Esophagus squamous epithelium (tissue), 5 donors: ENCODE data around the gene BPIFB4. TPM values are rescaled to one million over a fixed set of nuclear protein-coding genes. Genes with fewer than 3 reads are reported as not detected.

Experiments
- DNase-seq: peaks from one replicate; lab custom pipeline; 2025; lab: John Stamatoyannopoulos, UW
- H3K27ac ChIP-seq, 4 donors: fragments of 200-600 bp; sonication (generic); one replicate each; pipeline ENCODE4 v1.5.1; 2016 to 2019; ENCODE audit warnings: mild to moderate bottlenecking in 1 of 4
- H3K27me3 ChIP-seq, 4 donors: fragments of 200-600 bp; sonication (generic); 1 replicate in 3 of 4; 2 replicates in 1 of 4; pipeline versions ENCODE4 v1.5.1 to v1.6.0; 2017 to 2021; ENCODE audit warnings: antibody characterized with exemption in 1 of 4
- H3K36me3 ChIP-seq, 3 donors: fragments of 200-600 bp; sonication (generic); one replicate each; pipeline ENCODE4 v1.5.1; 2016 to 2019
- H3K4me1 ChIP-seq, 3 donors: fragments of 200-600 bp; sonication (generic); one replicate each; pipeline ENCODE4 v1.5.1; 2017 to 2019
- H3K4me3 ChIP-seq, 4 donors: fragments of 200-600 bp; sonication (generic); 1 replicate in 3 of 4; 2 replicates in 1 of 4; pipeline ENCODE4 v1.5.1; 2016 to 2019; ENCODE audit warnings: mild to moderate bottlenecking in 2 of 4, moderate library complexity in 1 of 4
- H3K9me3 ChIP-seq, 3 donors: fragments of 200-600 bp; sonication (generic); one replicate each; pipeline ENCODE4 v1.5.1; 2016 to 2019
- CTCF ChIP-seq, 6 experiments: fragments of 450-650 bp in 4 of 6; fragments of 200-600 bp in 2 of 6; sonication (generic) in 2 of 6; IDR thresholded peaks; one replicate each; pipeline ENCODE4 v1.5.1; 2016 to 2019; ENCODE audit warnings: antibody characterized with exemption in 6 of 6, mild to moderate bottlenecking in 4 of 6, moderate library complexity in 4 of 6
- POLR2A ChIP-seq, 4 donors: fragments of 450-650 bp; IDR thresholded peaks; one replicate each; pipeline ENCODE4 v1.6.1; 2017; ENCODE audit warnings: antibody characterized with exemption in 4 of 4, mild to moderate bottlenecking in 4 of 4, moderate library complexity in 3 of 4
- WGBS, 2 donors: methylation state at CpG; one replicate each; pipeline ENCODE4 v1.1.5; 2018; 5-methylcytosine and 5-hydroxymethylcytosine counted together
- intact Hi-C: fragments of 100-400 bp; cut with DNase I; formaldehyde crosslinking; loops from one replicate; pipeline ENCODE4 v1.15.0; 2022
- total RNA-seq, 4 donors: library from RNA; depleted of rRNA; stranded (reverse); fragments of >200 nt; gene quantifications; one replicate each; pipeline ENCODE4 v1.1.0, GENCODE V29; 2016
- donor health status: DM: yes; HTN: yes; CAD: no.

Gene BPIFB4
- total RNA-seq, 4 donors from 2014 or later, result not detected

- Histone ChIP-seq H3K9me3 (peaks cover 0 to under 1% (median 0%) of the 10 kb centered on the region in 3 donors), H3K27me3 (peaks cover 0 to 30% (median 0%) of the 10 kb centered on the region in 4 donors), H3K27ac (no peak overlapping the region), H3K4me3 (no peak overlapping the region), H3K4me1 (no peaks in the 10 kb centered on the region), H3K36me3 (no peaks in the 10 kb centered on the region)
- DNase-seq, result no peak
- TF ChIP-seq CTCF (IDR thresholded peaks at IDR 0.05), result no peak
- TF ChIP-seq POLR2A (IDR thresholded peaks at IDR 0.05), result no peak
- 63 to 81% methylated on average over 4 of the region's 4 CpGs for WGBS, 2 donors
- intact Hi-C loops, result no loop called here
These were observed 28.1 kb upstream of the BPIFB4 start for GRCh38 chr20:33051333-33051732.

- no peaks in the 10 kb centered on the region for H3K36me3 ChIP-seq
- H3K4me3 ChIP-seq, result no peak within 1 kb of the TSS
- no peaks in the 10 kb centered on the region for H3K9me3 ChIP-seq
- intact Hi-C loops, result no loop called here
- no peak within 1 kb of the TSS for H3K27ac ChIP-seq
- peaks cover 0 to 40% (median 0%) of the 10 kb centered on the region in 4 donors for H3K27me3 ChIP-seq
- 80 to 89% methylated on average over 2 to 6 of the region's 25 CpGs for WGBS, 2 donors
- H3K4me1 ChIP-seq, result no peaks in the 10 kb centered on the region
- no peak for DNase-seq
- TF ChIP-seq POLR2A (IDR thresholded peaks at IDR 0.05), result no peak
- TF ChIP-seq CTCF (IDR thresholded peaks at IDR 0.05), result no peak
These were observed 25.9 kb upstream of the BPIFB4 start, which contains the start of gene BPIFB3 for GRCh38 chr20:33053291-33054106. Gene BPIFB3, plus strand, starts transcription at chr20:33053903. Its CDS starts 1,533 bp downstream, at chr20:33055436.

GRCh38 chr20:33054381-33054780 lies 25.1 kb upstream of the BPIFB4 start:
- H3K4me3 ChIP-seq, result no peak overlapping the region
- no peaks in the 10 kb centered on the region for H3K36me3 ChIP-seq
- no peak overlapping the region for H3K27ac ChIP-seq
- intact Hi-C loops, result no loop called here
- no peaks in the 10 kb centered on the region for H3K9me3 ChIP-seq
- peaks cover 0 to 44% (median 0%) of the 10 kb centered on the region in 4 donors for H3K27me3 ChIP-seq
- H3K4me1 ChIP-seq, result no peaks in the 10 kb centered on the region
- WGBS, 2 donors, result 85 to 89% methylated on average over 7 of the region's 7 CpGs
- DNase-seq, result no peak
- TF ChIP-seq CTCF (IDR thresholded peaks at IDR 0.05), result no peak
- TF ChIP-seq POLR2A (IDR thresholded peaks at IDR 0.05), result no peak

GRCh38 chr20:33054791-33055190 lies 24.7 kb upstream of the BPIFB4 start:
- intact Hi-C loops, result no loop called here
- DNase-seq, result no peak
- WGBS, 2 donors, result 61 to 100% methylated on average over 1 to 2 of the region's 2 CpGs
- no peaks in the 10 kb centered on the region for H3K4me1 ChIP-seq
- no peaks in the 10 kb centered on the region for H3K9me3 ChIP-seq
- H3K27ac ChIP-seq, result no peak overlapping the region
- no peaks in the 10 kb centered on the region for H3K36me3 ChIP-seq
- no peak for TF ChIP-seq POLR2A (IDR thresholded peaks at IDR 0.05)
- no peak for TF ChIP-seq CTCF (IDR thresholded peaks at IDR 0.05)
- H3K4me3 ChIP-seq, result no peak overlapping the region
- H3K27me3 ChIP-seq, result peaks cover 0 to 48% (median 0%) of the 10 kb centered on the region in 4 donors

- no peak overlapping the region for H3K4me3 ChIP-seq
- H3K27ac ChIP-seq, result no peak overlapping the region
- peaks cover 0 to 51% (median 0%) of the 10 kb centered on the region in 4 donors for H3K27me3 ChIP-seq
- WGBS, 2 donors, result 86 to 87% methylated on average over 6 to 7 of the region's 7 CpGs
- no peaks in the 10 kb centered on the region for H3K36me3 ChIP-seq
- intact Hi-C loops, result no loop called here
- H3K9me3 ChIP-seq, result no peaks in the 10 kb centered on the region
- TF ChIP-seq POLR2A (IDR thresholded peaks at IDR 0.05) (no peak), CTCF (IDR thresholded peaks at IDR 0.05) (no peak)
- no peak for DNase-seq
- H3K4me1 ChIP-seq, result no peaks in the 10 kb centered on the region
These were observed 20.3 kb upstream of the BPIFB4 start for GRCh38 chr20:33059136-33059535.
